Skeletal muscle tissue (tissue), 5 donors: ENCODE measurements around the gene GTF2H2C. TPM values are rescaled to one million over a fixed set of nuclear protein-coding genes. Genes with fewer than 3 reads are reported as not detected.
"Not testable (repeated sequence)": the region's sequence is repeated elsewhere in the genome, so short reads cannot be mapped to it uniquely, and the experiment has no call there.

Source experiments
- H3K27ac ChIP-seq: one replicate; pipeline ENCODE4 v1.7.0; 2013; ENCODE audit warnings: mild to moderate bottlenecking, low read depth, low read length, inconsistent platforms
- H3K27me3 ChIP-seq, 3 donors: one replicate each; pipeline ENCODE4 v1.7.0; 2013; ENCODE audit warnings: low read length in 3 of 3; ENCODE audit not compliant: control insufficient read depth in 3 of 3, insufficient read depth in 3 of 3
- H3K36me3 ChIP-seq, 3 donors: one replicate each; pipeline ENCODE4 v1.7.0; 2013; ENCODE audit warnings: low read length in 3 of 3; ENCODE audit not compliant: control insufficient read depth in 3 of 3, insufficient read depth in 3 of 3
- H3K4me1 ChIP-seq, 3 donors: one replicate each; pipeline ENCODE4 v1.7.0; 2013; ENCODE audit warnings: low read length in 3 of 3, mild to moderate bottlenecking in 3 of 3; ENCODE audit not compliant: control insufficient read depth in 3 of 3, insufficient read depth in 3 of 3
- H3K4me3 ChIP-seq, 3 donors: one replicate each; pipeline ENCODE4 v1.7.0; 2013; ENCODE audit warnings: low read length in 3 of 3
- H3K9ac ChIP-seq, 3 donors: one replicate each; pipeline ENCODE4 v1.7.0; 2013; ENCODE audit warnings: low read length in 3 of 3, mild to moderate bottlenecking in 3 of 3, moderate library complexity in 2 of 3, low read depth in 1 of 3
- H3K9me3 ChIP-seq, 3 donors: one replicate each; pipeline ENCODE4 v1.7.0; 2013; ENCODE audit warnings: low read length in 3 of 3; ENCODE audit not compliant: control insufficient read depth in 3 of 3
- small RNA-seq: library from RNA; depleted of rRNA; stranded (forward); fragments of <200 nt; gene quantifications from one replicate; pipeline ENCODE3, GENCODE V24; 2014
- total RNA-seq: library from RNA; depleted of rRNA; stranded (reverse); fragments of >200 nt; gene quantifications from one replicate; pipeline ENCODE4 v1.2.3, GENCODE V29; 2014
- donor health status: Osteomylitis.

GTF2H2C gene
- total RNA-seq, 1 donor from 2014 or later, result 39.1 TPM

DNA sequence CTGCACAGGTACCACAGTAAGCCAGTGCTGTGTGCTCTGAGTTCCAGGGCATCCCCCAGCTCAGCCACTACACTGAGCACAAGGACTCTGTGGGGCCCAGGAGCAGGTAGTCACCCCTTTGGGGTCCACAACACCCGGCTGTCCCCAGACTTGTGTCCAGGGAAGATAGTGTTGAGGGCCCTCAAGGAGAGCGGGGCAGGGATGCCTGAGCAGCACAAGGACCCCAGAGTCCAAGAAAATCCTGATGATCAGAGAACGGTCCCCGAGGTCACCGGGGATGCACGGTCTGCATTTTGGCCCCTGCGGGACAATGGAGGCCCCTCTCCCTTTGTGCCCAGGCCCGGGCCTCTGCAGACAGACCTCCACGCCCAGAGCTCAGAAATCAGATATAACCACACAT, 71.9 kb downstream of the GTF2H2C start:
- H3K36me3 ChIP-seq, H3K27ac ChIP-seq, H3K4me1 ChIP-seq, H3K9me3 ChIP-seq, H3K4me3 ChIP-seq, H3K9ac ChIP-seq, H3K27me3 ChIP-seq: not testable (repeated sequence)

Small RNAs within 50 kb of the gene (small RNA-seq; reads per million reads assigned to genes)
- gene RNU6-724P, result not detected

Other genes starting within 250 kb of the GTF2H2C start
- gene CCDC125, start 227.4 kb upstream of the GTF2H2C start, total RNA-seq, result 1.6 TPM
- 7.8 TPM for gene AK6, start 190.7 kb upstream of the GTF2H2C start, total RNA-seq
- gene TAF9, start 190.7 kb upstream of the GTF2H2C start, total RNA-seq, result 26.1 TPM
- 24.5 TPM for gene RAD17, start 190.4 kb upstream of the GTF2H2C start, total RNA-seq
- 0.52 TPM for gene MARVELD2, start 145.1 kb upstream of the GTF2H2C start, total RNA-seq
- gene OCLN, start 67.4 kb upstream of the GTF2H2C start, total RNA-seq, result 0.52 TPM